ENCODE data around the gene CDK8. TPM values are rescaled to one million over a fixed set of nuclear protein-coding genes. Genes with fewer than 3 reads are reported as not detected.

CDK8 gene
- total and polyA plus RNA-seq, 8 donors: 9.4 to 48.4 (median 13.1) TPM

GRCh38 chr13:26442541-26442940, 188.6 kb downstream of the CDK8 start:
- no peaks in the 10 kb centered on the region for H3K27me3 ChIP-seq

GRCh38 chr13:26445092-26445491, 191.2 kb downstream of the CDK8 start:
- no peak for DNase-seq
- H3K27ac ChIP-seq: no peak overlapping the region
- peaks cover 0 to 3% (median 0%) of the 10 kb centered on the region in 4 donors for H3K9me3 ChIP-seq
- TF ChIP-seq POLR2A (IDR thresholded peaks at IDR 0.05) (no peak), POLR2AphosphoS5 (IDR thresholded peaks at IDR 0.05) (no peak), EP300 (IDR thresholded peaks at IDR 0.05) (no peak)
- TF ChIP-seq, protein P1, sequence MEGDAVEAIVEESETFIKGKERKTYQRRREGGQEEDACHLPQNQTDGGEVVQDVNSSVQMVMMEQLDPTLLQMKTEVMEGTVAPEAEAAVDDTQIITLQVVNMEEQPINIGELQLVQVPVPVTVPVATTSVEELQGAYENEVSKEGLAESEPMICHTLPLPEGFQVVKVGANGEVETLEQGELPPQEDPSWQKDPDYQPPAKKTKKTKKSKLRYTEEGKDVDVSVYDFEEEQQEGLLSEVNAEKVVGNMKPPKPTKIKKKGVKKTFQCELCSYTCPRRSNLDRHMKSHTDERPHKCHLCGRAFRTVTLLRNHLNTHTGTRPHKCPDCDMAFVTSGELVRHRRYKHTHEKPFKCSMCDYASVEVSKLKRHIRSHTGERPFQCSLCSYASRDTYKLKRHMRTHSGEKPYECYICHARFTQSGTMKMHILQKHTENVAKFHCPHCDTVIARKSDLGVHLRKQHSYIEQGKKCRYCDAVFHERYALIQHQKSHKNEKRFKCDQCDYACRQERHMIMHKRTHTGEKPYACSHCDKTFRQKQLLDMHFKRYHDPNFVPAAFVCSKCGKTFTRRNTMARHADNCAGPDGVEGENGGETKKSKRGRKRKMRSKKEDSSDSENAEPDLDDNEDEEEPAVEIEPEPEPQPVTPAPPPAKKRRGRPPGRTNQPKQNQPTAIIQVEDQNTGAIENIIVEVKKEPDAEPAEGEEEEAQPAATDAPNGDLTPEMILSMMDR (IDR thresholded peaks at IDR 0.05): no peak
- H3K4me1 ChIP-seq: peaks cover 0 to 5% (median 0%) of the 10 kb centered on the region in 4 donors
- WGBS, 5 donors: 67 to 79% (median 71%) methylated on average over 3 of the region's 3 CpGs
- intact Hi-C loops (cut with DNase I; ENCODE audit: low total_unique reads): no loop called here
- H3K4me3 ChIP-seq: no peak overlapping the region
- no peaks in the 10 kb centered on the region for H3K36me3 ChIP-seq
- H3K27me3 ChIP-seq: no peaks in the 10 kb centered on the region

More at GRCh38 chr13:26442541-26442940, 188.6 kb downstream of the CDK8 start:
- 29 to 48% (median 33%) methylated on average over 1 of the region's 1 CpG for WGBS, 5 donors
- H3K4me3 ChIP-seq: no peak overlapping the region
- H3K9me3 ChIP-seq: peaks cover 0 to 15% (median 7%) of the 10 kb centered on the region in 4 donors
- no peak for TF ChIP-seq EP300 (IDR thresholded peaks at IDR 0.05)
- peak in 1 of 3 donors; percentile 40 for TF ChIP-seq POLR2AphosphoS5 (IDR thresholded peaks at IDR 0.05)
- intact Hi-C loops (cut with DNase I; ENCODE audit: low total_unique reads): no loop called here
- no peaks in the 10 kb centered on the region for H3K36me3 ChIP-seq
- peaks cover 0 to 5% (median 0%) of the 10 kb centered on the region in 4 donors for H3K4me1 ChIP-seq
- DNase-seq: peak in 1 of 2 donors; percentile 74
- peak overlapping the region in 3 of 5 donors; percentile 39 to 76 (median 52) for H3K27ac ChIP-seq

- Histone ChIP-seq H3K27ac (no peak overlapping the region), H3K9me3 (peaks cover 0 to 3% (median 0%) of the 10 kb centered on the region in 4 donors), H3K4me3 (no peak overlapping the region), H3K4me1 (peaks cover 0 to 5% (median 0%) of the 10 kb centered on the region in 4 donors), H3K27me3 (no peaks in the 10 kb centered on the region), H3K36me3 (no peaks in the 10 kb centered on the region)
- intact Hi-C loops (cut with DNase I; ENCODE audit: low total_unique reads): no loop called here
- 78 to 93% (median 91%) methylated on average over 3 of the region's 3 CpGs for WGBS, 5 donors
- TF ChIP-seq, protein P1 (IDR thresholded peaks at IDR 0.05): no peak
- TF ChIP-seq POLR2AphosphoS5 (IDR thresholded peaks at IDR 0.05): no peak
- no peak for TF ChIP-seq POLR2A (IDR thresholded peaks at IDR 0.05)
- no peak for TF ChIP-seq EP300 (IDR thresholded peaks at IDR 0.05)
- no peak for DNase-seq
Measured at GRCh38 chr13:26446751-26447150, 192.8 kb downstream of the CDK8 start.

DNA sequence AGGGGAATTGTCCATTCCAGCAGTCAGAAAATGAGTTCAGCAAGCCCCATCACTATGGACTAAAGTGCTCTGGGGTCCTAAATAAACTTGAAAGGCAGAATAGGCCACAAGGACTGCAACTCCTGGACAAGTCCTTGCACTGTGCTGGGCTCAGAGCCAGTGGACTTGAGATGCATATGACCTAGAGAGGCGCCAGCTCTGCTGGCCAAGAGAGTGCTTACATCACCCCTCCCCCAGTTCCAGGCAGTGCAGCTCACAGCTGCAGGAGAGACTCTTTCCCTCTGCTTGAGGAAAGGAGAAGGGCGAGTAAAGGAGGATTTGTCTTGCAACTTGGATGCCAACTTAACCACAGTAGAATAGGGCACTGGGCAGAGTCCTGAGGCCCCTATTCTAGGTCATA, 194.1 kb downstream of the CDK8 start:
- TF ChIP-seq EP300 (IDR thresholded peaks at IDR 0.05) (no peak), POLR2AphosphoS5 (IDR thresholded peaks at IDR 0.05) (no peak), POLR2A (IDR thresholded peaks at IDR 0.05) (no peak)
- TF ChIP-seq, protein P1 (IDR thresholded peaks at IDR 0.05): no peak
- Histone ChIP-seq H3K9me3 (peaks cover 0 to 3% (median 0%) of the 10 kb centered on the region in 4 donors), H3K27ac (no peak overlapping the region), H3K27me3 (no peaks in the 10 kb centered on the region), H3K4me3 (no peak overlapping the region), H3K4me1 (peaks cover 0 to 3% (median 0%) of the 10 kb centered on the region in 4 donors), H3K36me3 (no peaks in the 10 kb centered on the region)
- intact Hi-C loops (cut with DNase I; ENCODE audit: low total_unique reads): no loop called here
- no peak for DNase-seq
- WGBS, 5 donors: 46 to 87% (median 74%) methylated on average over 2 of the region's 2 CpGs
